NB4 (cell line): ENCODE data around the gene ATXN2.

Source experiments
- POLR2A ChIP-seq: IDR thresholded peaks from 2 replicates; pipeline ENCODE4 v1.6.1; 2011; ENCODE audit warnings: mild to moderate bottlenecking; ENCODE audit not compliant: insufficient read length; ENCODE audit errors: extremely low read depth
- TF ChIP-seq, protein P1 (sequence below): IDR thresholded peaks from one replicate; pipeline ENCODE4 v1.5.1; 2012; ENCODE audit warnings: low read depth, low read length

DNA sequence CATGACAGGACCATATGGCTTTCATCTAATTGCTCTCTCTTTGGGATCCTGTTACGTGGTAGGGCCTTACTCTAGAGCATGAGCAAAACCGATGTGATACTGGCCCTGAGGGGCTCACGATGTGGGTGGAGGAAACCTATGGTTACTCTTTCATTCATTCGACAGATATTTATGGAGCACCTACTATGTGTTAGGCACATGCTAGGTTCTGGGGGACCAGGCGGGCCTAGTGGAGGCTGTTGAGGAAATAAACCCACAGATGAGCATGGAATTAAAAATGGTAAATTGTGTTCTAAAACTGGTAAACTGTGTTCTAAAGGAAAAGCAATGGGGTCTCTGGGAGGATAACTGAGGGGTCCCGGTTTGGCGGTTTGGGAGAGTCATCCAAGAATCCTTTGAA lies 178.6 kb downstream of the ATXN2 start:
- TF ChIP-seq, protein P1, sequence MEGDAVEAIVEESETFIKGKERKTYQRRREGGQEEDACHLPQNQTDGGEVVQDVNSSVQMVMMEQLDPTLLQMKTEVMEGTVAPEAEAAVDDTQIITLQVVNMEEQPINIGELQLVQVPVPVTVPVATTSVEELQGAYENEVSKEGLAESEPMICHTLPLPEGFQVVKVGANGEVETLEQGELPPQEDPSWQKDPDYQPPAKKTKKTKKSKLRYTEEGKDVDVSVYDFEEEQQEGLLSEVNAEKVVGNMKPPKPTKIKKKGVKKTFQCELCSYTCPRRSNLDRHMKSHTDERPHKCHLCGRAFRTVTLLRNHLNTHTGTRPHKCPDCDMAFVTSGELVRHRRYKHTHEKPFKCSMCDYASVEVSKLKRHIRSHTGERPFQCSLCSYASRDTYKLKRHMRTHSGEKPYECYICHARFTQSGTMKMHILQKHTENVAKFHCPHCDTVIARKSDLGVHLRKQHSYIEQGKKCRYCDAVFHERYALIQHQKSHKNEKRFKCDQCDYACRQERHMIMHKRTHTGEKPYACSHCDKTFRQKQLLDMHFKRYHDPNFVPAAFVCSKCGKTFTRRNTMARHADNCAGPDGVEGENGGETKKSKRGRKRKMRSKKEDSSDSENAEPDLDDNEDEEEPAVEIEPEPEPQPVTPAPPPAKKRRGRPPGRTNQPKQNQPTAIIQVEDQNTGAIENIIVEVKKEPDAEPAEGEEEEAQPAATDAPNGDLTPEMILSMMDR: no peak
- no peak for TF ChIP-seq POLR2A
